Neural progenitor cell (in vitro differentiated cells): ENCODE results near the gene TSSC4. TPM values are rescaled to one million over a fixed set of nuclear protein-coding genes. Genes with fewer than 3 reads are reported as not detected.

Experiments used
- DNase-seq: peaks from one replicate; pipeline ENCODE4 v3.0.0-alpha.2; 2016; ENCODE audit warnings: low spot score
- H2AFZ ChIP-seq: fragments of 200-600 bp; sonication (generic); replicated peaks from 2 replicates; pipeline ENCODE4 v1.6.1; 2016; ENCODE audit warnings: antibody characterized with exemption
- H3F3A ChIP-seq: fragments of 200-600 bp; sonication (generic); 2 replicates; pipeline ENCODE4 v1.6.1; 2016; ENCODE audit warnings: antibody characterized with exemption, low read depth
- H3K27ac ChIP-seq: fragments of 200-600 bp; sonication (generic); 2 replicates; pipeline ENCODE4 v1.5.1; 2016; ENCODE audit warnings: mild to moderate bottlenecking
- H3K27me3 ChIP-seq: fragments of 200-600 bp; sonication (generic); 2 replicates; pipeline ENCODE4 v1.6.1; 2016; ENCODE audit warnings: mild to moderate bottlenecking, moderate library complexity
- H3K36me3 ChIP-seq: fragments of 200-600 bp; sonication (generic); 2 replicates; pipeline ENCODE4 v1.5.1; 2016
- H3K4me1 ChIP-seq: fragments of 200-600 bp; sonication (generic); 2 replicates; pipeline ENCODE4 v1.6.1; 2016; ENCODE audit warnings: mixed run types
- H3K4me2 ChIP-seq: fragments of 200-600 bp; sonication (generic); 2 replicates; pipeline ENCODE4 v1.6.1; 2016
- H3K4me3 ChIP-seq: fragments of 200-600 bp; sonication (generic); 2 replicates; pipeline ENCODE4 v1.5.1; 2016
- H3K79me2 ChIP-seq: fragments of 200-600 bp; sonication (generic); 2 replicates; pipeline ENCODE4 v1.6.1; 2016; ENCODE audit warnings: low read depth
- H3K9ac ChIP-seq: fragments of 200-600 bp; sonication (generic); 2 replicates; pipeline ENCODE4 v1.6.1; 2016
- H3K9me3 ChIP-seq: fragments of 200-600 bp; sonication (generic); 2 replicates; pipeline ENCODE4 v1.5.1; 2016; ENCODE audit warnings: low read depth
- H4K20me1 ChIP-seq: fragments of 200-600 bp; sonication (generic); 2 replicates; pipeline ENCODE4 v1.6.1; 2016; ENCODE audit warnings: low read depth
- H3K27ac Mint-ChIP-seq: 3 replicates; pipeline ENCODE4 v1.8.0; 2021; ENCODE audit warnings: mixed read lengths
- H3K27me3 Mint-ChIP-seq: 2 replicates; pipeline ENCODE4 v1.8.0; 2022; ENCODE audit warnings: low read depth, mild to moderate bottlenecking, inconsistent platforms, moderate library complexity, mixed read lengths; ENCODE audit not compliant: insufficient read depth
- H3K36me3 Mint-ChIP-seq: 3 replicates; pipeline ENCODE4 v1.8.0; 2021; ENCODE audit warnings: mixed read lengths
- H3K4me1 Mint-ChIP-seq: 3 replicates; pipeline ENCODE4 v1.8.0; 2021; ENCODE audit warnings: mixed read lengths
- H3K4me3 Mint-ChIP-seq: 3 replicates; pipeline ENCODE4 v1.8.0; 2021; ENCODE audit warnings: mild to moderate bottlenecking, moderate library complexity, mixed read lengths
- H3K9me3 Mint-ChIP-seq: 3 replicates; pipeline ENCODE4 v1.8.0; 2020; ENCODE audit warnings: mixed read lengths
- EZH2 ChIP-seq: fragments of 200-600 bp; sonication (generic); IDR thresholded peaks from 2 replicates; pipeline ENCODE4 v1.6.1; 2017; ENCODE audit warnings: antibody characterized with exemption, mild to moderate bottlenecking, moderate library complexity
- EZH2phosphoT487 ChIP-seq: fragments of 200-600 bp; sonication (generic); IDR thresholded peaks from 2 replicates; pipeline ENCODE4 v1.6.1; 2017; ENCODE audit warnings: antibody characterized with exemption
- total RNA-seq: library from RNA; depleted of rRNA; stranded (reverse); fragments of >200 nt; gene quantifications from 2 replicates; pipeline ENCODE4 v1.2.3, GENCODE V29; 2015; ENCODE audit warnings: low replicate concordance
- TF ChIP-seq, protein P1 (sequence below): fragments of 200-600 bp; sonication (generic); IDR thresholded peaks from 2 replicates; pipeline ENCODE4 v1.5.1; 2017; ENCODE audit warnings: antibody characterized with exemption, mild to moderate bottlenecking

The TSSC4 gene
- total RNA-seq, 1 donor from 2014 or later = 11.1 TPM

GRCh38 chr11:2375964-2376551, 24.5 kb upstream of the TSSC4 start:
- Mint-ChIP-seq H3K27ac (peak overlapping the region; percentile 17), H3K4me1 (peaks cover 12% of the 10 kb centered on the region), H3K9me3 (no peaks in the 10 kb centered on the region), H3K27me3 (peaks cover 3% of the 10 kb centered on the region), H3K36me3 (no peaks in the 10 kb centered on the region), H3K4me3 (peak overlapping the region; percentile 82)
- Histone ChIP-seq H3K9ac (no peak overlapping the region), H3K4me3 (no peak overlapping the region), H3F3A (no peaks in the 10 kb centered on the region), H3K4me2 (no peak overlapping the region), H3K4me1 (peaks cover 6% of the 10 kb centered on the region), H3K9me3 (no peaks in the 10 kb centered on the region), H2AFZ (no peak overlapping the region), H4K20me1 (peaks cover 36% of the 10 kb centered on the region), H3K79me2 (peaks cover 37% of the 10 kb centered on the region), H3K36me3 (no peaks in the 10 kb centered on the region), H3K27me3 (peaks cover 10% of the 10 kb centered on the region), H3K27ac (no peak overlapping the region)
- no peak for DNase-seq
- TF ChIP-seq EZH2phosphoT487 = no peak
- TF ChIP-seq EZH2 = no peak
- TF ChIP-seq, protein P1, sequence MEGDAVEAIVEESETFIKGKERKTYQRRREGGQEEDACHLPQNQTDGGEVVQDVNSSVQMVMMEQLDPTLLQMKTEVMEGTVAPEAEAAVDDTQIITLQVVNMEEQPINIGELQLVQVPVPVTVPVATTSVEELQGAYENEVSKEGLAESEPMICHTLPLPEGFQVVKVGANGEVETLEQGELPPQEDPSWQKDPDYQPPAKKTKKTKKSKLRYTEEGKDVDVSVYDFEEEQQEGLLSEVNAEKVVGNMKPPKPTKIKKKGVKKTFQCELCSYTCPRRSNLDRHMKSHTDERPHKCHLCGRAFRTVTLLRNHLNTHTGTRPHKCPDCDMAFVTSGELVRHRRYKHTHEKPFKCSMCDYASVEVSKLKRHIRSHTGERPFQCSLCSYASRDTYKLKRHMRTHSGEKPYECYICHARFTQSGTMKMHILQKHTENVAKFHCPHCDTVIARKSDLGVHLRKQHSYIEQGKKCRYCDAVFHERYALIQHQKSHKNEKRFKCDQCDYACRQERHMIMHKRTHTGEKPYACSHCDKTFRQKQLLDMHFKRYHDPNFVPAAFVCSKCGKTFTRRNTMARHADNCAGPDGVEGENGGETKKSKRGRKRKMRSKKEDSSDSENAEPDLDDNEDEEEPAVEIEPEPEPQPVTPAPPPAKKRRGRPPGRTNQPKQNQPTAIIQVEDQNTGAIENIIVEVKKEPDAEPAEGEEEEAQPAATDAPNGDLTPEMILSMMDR = no peak

DNA sequence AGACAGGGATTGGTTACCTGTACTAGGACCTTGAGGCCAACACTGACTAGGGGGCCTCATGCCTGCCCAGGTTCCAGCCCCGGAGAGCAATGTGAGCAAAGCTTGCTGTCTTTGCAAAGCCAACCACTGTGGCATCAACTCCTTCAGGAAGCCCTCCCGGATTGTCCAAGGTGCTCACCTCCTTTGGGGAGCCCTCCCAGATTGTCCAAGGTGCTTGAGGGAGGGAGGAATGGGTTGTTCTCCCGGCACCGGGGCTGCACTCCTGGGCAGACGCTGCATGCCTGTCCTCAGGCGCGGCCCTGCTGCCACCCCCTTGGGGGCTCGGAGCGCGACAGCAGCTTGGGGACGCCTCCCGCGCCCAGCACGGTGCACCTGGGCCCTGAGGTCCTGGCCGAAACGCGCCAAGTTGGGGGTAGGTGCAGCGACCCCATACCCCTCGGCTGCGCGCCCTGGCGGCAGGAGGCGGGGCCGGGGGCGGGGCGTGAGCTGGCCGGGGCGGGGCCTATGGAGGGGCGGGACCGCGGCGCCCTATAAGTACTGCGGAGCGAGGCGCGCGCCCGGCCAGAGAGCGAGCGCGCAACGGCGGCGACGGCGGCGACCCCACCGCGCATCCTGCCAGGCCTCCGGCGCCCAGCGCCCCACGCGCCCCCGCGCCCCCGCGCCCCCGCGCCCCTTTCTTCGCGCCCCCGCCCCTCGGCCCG, 23.6 kb upstream of the TSSC4 start, which contains the start of gene CD81:
Gene CD81, plus strand, starts transcription at position 560 of the 701 bp plus-strand sequence. CDS start 240 bp downstream, outside the sequence.
- Mint-ChIP-seq H3K27ac (peak within 1 kb of the TSS; percentile 17), H3K9me3 (no peaks in the 10 kb centered on the region), H3K4me1 (peaks cover 12% of the 10 kb centered on the region), H3K27me3 (peaks cover 3% of the 10 kb centered on the region), H3K4me3 (peak within 1 kb of the TSS; percentile 90), H3K36me3 (peaks cover 2% of the 10 kb centered on the region)
- TF ChIP-seq EZH2phosphoT487 = no peak
- TF ChIP-seq, protein P1 = peak; percentile 20
- peak; percentile 79 for DNase-seq
- H3K27ac ChIP-seq = no peak within 1 kb of the TSS
- peak within 1 kb of the TSS; percentile 96 for H3K9ac ChIP-seq
- no peaks in the 10 kb centered on the region for H3K36me3 ChIP-seq
- peak within 1 kb of the TSS; percentile 94 for H2AFZ ChIP-seq
- H3K4me1 ChIP-seq = peaks cover 6% of the 10 kb centered on the region
- H3K9me3 ChIP-seq = no peaks in the 10 kb centered on the region
- peaks cover 46% of the 10 kb centered on the region for H3K79me2 ChIP-seq
- no peaks in the 10 kb centered on the region for H3F3A ChIP-seq
- H3K4me3 ChIP-seq = peak within 1 kb of the TSS; percentile 98
- H3K4me2 ChIP-seq = peak within 1 kb of the TSS; percentile 99
- H3K27me3 ChIP-seq = peaks cover 10% of the 10 kb centered on the region
- peaks cover 44% of the 10 kb centered on the region for H4K20me1 ChIP-seq

GRCh38 chr11:2377511-2378443, 22.8 kb upstream of the TSSC4 start:
- H3K4me1 Mint-ChIP-seq = peaks cover 12% of the 10 kb centered on the region
- no peaks in the 10 kb centered on the region for H3K36me3 ChIP-seq
- H3K9me3 ChIP-seq = no peaks in the 10 kb centered on the region
- peaks cover 55% of the 10 kb centered on the region for H3K79me2 ChIP-seq
- peaks cover 3% of the 10 kb centered on the region for H3K27me3 Mint-ChIP-seq
- no peak overlapping the region for H2AFZ ChIP-seq
- peak overlapping the region; percentile 96 for H3K9ac ChIP-seq
- TF ChIP-seq EZH2phosphoT487 (no peak), EZH2 (no peak)
- TF ChIP-seq, protein P1 = no peak
- no peak overlapping the region for H3K27ac Mint-ChIP-seq
- peak; percentile 84 for DNase-seq
- no peak overlapping the region for H3K27ac ChIP-seq
- peaks cover 6% of the 10 kb centered on the region for H3K4me1 ChIP-seq
- no peaks in the 10 kb centered on the region for H3F3A ChIP-seq
- H3K4me3 ChIP-seq = peak overlapping the region; percentile 98
- peak overlapping the region; percentile 90 for H3K4me3 Mint-ChIP-seq
- peak overlapping the region; percentile 99 for H3K4me2 ChIP-seq
- peaks cover 10% of the 10 kb centered on the region for H3K27me3 ChIP-seq
- peaks cover 53% of the 10 kb centered on the region for H4K20me1 ChIP-seq
- no peaks in the 10 kb centered on the region for H3K9me3 Mint-ChIP-seq
- H3K36me3 Mint-ChIP-seq = peaks cover 2% of the 10 kb centered on the region
